NCI-H82 treated with DMSO at 0.1 percent for 48 hours (cell line): ENCODE data around the gene PRUNE1.

ENCODE experiments used
- DNase-seq: peaks from one replicate; lab custom pipeline; 2025; ENCODE audit not compliant: unreplicated experiment; lab: John Stamatoyannopoulos, UW

PRUNE1 gene

GRCh38 chr1:151005729-151006319, 2.4 kb upstream of the PRUNE1 start:
- no peak for DNase-seq

DNA sequence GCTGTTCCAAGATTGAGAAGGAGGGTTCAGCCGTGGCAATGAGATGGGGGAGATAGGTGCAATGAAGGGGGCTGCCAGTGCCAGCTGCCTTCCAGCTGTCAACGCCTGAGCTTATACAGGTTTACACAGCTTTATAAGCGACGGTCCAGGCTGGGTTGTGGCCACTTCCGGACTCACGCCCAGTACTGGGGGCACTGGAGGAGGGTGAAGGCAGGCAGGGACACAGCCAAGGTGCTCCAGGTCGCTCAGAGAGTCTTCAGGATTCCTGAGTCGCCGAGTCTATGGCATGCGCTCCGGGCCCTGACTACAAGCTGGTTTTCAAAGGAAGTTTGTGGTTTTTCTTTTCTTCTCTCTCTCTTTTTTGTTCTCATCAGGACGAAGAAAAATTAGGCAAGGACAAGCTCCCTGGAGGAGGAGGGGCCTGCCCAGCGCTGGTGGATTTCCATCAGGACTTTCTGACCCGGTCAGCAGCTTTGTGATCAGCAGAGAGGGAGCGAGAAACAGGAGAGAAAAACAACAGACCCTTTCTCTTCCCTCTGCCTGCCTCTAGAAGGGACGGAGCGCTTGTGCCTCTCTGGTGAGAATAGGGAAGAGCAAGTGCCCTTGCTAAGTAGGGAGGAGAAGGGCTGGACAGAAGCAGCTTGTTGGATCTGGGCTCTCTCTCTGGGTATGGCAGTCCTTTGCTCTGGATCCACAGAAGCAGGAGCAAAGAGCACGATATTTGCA, 1.8 kb upstream of the PRUNE1 start, which contains the start of gene MINDY1:
TSS of gene MINDY1 (minus strand) at position 576 of the 726 bp plus-strand sequence. CDS start 4,285 bp downstream, outside the sequence.
- peak; percentile 83 for DNase-seq

GRCh38 chr1:151007853-151008243, 401 bp upstream of the PRUNE1 start:
- no peak for DNase-seq

GRCh38 chr1:151009206-151009587, 948 bp downstream of the PRUNE1 start:
- DNase-seq: no peak

DNA sequence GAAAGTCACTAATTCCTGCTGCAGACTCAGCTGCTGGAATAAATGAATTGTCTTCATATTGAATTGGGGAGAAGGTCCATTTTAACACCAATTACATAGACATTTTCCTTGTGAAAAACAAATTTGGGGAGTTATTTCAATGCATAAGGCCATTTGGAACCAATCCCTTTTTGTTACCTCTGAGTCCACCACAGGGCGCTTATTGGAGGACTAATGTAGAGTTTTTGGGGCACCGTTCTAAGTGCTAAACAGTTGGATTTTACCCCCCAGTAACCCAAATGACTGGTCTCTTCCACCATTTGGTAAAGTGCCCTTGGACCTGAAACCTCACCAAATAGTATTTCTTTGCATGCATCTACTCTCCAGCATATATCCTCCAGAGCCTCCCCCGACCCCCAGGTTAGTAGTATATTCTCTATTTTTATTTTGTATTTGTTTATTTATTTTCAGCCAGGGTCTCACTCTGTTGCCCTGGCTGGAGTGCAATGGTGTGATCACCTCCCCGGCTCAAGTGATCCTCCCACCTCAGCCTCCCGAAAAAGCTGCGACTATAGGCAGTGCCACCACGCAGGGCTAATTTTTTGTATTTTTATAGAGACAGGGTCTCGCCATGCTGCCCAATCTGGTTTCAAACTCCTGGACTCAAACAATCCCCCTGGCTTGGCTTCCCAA, 1.6 kb downstream of the PRUNE1 start:
- no peak for DNase-seq

DNA sequence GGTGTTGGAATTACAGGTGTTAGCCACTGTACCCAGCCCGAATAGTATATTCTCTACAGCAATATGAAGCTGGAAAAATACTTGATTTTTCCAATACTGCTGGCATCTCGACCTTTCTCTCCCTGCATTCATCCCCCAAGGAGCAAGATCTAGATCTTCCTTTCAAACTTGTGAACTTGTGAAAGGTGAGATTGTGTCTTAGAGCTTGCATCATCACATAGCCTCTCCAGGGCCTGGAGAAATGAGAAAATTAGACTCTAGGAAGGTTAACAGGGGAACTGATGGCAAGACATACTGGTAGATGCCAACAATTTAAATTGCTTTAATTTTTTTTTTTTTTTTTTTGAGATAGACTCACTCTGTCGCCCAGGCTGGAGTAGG, 2.1 kb downstream of the PRUNE1 start:
- DNase-seq: no peak

DNA sequence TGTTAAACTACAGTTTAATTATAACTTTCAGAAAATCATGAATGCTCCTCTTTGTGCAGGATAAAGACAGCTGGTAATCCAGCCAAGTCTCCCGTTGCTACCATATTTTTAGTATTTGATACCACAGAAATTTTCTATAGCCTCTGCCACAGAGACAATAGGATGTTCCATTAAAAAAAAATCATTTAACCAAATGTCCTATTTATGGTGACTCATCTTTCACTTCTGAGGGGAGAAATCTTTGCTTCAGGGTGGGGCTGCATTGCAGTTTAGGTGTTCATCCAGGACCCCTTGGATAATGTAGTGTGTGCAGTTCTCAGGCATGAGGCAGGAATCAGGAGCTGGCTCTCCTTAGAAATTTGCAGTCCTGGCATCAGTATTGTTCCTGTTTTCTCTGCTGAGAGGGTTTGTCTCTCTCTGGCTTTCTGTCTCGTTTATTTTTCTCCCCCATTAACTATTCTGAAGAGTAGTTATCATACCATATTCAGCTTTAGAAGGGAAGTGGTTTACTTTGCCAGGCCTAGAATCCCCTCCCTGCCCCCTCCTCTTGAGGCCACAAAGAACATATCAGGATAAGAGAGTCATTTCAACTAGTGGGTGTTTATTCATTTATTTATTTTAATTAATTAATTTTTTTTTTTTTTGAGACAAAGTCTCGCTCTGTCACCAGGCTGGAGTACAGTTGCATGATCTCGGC, 3.1 kb downstream of the PRUNE1 start:
- DNase-seq: no peak

GRCh38 chr1:151012684-151013471, 4.6 kb downstream of the PRUNE1 start:
- no peak for DNase-seq

DNA sequence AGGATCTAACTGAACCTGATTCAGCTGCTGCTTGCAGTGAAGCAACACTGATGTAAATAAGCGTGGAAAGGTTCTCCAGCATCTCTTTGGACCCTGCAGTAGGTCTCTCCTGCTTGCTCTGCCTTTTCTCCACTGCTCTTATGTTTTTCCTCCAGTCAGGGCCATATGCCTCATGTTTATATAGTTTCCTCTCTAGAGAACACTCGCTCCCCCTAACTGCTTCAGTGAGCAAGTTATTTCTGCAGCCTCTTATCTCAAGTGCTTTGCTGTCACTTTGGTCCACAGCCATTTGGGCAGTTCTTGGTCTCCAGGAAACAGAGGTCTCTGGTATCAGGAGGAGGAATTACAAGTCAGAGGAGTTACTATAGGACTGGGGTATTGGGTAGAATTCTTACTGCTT, 5.3 kb downstream of the PRUNE1 start:
- no peak for DNase-seq

DNA sequence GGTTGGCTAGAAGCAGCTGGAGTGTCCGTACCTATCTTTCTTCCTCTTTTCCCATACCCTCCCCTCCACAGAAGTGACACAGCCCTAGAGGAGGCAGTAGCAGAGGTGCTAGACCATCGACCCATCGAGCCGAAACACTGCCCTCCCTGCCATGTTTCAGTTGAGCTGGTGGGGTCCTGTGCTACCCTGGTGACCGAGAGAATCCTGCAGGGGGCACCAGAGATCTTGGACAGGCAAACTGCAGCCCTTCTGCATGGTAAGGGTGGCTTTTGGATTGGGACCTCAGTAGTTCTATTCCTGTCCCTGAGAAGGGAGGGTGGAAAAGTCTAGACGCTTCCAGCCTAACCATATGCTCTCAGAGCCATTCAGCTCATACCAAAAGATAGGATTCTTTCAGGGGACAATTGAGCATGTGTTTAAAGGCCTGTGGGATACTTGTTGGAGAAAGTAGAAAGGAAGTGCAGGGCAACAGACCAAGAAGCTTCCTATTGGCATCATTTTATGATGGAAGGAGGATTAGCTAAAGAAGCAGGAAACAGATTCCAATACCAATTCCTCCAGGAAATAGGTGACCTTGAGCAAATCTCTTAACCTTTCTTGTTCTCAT, 16.4 kb downstream of the PRUNE1 start:
- peak; percentile 31 for DNase-seq

GRCh38 chr1:151026460-151026859, 18.2 kb downstream of the PRUNE1 start:
- DNase-seq: no peak

GRCh38 chr1:151032164-151032563, 23.9 kb downstream of the PRUNE1 start:
- DNase-seq: no peak

GRCh38 chr1:151035167-151035566, 26.9 kb downstream of the PRUNE1 start:
- DNase-seq: no peak

DNA sequence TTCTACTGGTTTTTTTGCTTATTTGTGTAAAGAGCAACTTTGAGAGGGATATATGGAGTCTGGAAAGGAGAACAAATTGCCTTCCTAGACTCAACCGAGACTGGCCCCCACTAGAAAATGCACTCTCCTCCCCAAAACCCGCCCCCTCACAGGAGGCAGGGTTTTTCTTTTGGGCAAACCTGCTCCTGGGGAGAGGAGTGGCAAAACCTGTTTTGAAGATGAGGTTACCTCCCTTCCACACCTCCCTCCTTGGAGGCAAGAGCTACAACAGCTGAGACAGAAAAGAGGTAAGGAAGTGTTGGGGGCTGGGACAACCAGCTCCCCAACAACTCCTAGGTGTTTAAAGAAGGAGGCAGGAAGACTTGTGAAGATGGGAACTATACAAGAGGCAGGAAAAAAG, 28.1 kb downstream of the PRUNE1 start, which contains the start of gene BNIPL:
TSS of gene BNIPL (plus strand) at position 231 of the 400 bp plus-strand sequence. CDS start at position 371, 140 bp downstream.
- DNase-seq: no peak

DNA sequence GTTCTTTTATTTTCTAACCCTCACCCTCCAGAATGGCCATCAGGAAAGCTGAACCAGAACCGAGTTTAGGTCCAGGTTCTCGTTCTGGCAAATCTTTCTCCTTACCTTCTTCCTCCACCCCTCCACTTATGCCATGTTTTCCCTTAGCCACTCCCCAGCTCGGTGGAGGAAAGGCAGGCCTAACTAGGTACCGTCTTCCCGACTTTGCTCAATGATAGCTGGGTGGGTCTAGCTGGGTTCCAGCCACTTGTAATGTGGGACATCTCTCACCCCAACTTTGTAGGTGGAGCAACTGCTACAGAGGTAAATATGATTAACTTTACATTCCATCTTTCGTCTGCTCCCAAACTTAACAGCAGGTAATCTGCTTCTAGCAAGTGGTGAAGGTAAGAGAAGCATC, 28.8 kb downstream of the PRUNE1 start:
- DNase-seq: no peak

GRCh38 chr1:151039521-151039920, 31.3 kb downstream of the PRUNE1 start:
- no peak for DNase-seq

GRCh38 chr1:151043163-151043562, 34.9 kb downstream of the PRUNE1 start:
- no peak for DNase-seq

DNA sequence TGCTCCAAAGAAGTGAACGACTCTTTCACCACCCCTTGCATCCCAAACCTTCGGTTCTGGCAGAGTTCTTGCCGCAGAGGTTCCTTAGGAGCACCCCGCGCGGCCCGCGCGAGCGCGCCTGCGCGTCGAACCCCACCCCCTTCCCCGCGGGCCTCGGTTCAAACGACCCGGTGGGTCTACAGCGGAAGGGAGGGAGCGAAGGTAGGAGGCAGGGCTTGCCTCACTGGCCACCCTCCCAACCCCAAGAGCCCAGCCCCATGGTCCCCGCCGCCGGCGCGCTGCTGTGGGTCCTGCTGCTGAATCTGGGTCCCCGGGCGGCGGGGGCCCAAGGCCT, 39.3 kb downstream of the PRUNE1 start, which contains the start of gene C1orf56:
TSS of gene C1orf56 (plus strand) at position 161 of the 334 bp plus-strand sequence. CDS start at position 258, 97 bp downstream.
- peak; percentile 59 for DNase-seq

GRCh38 chr1:151047925-151048644, 39.8 kb downstream of the PRUNE1 start:
- peak; percentile 46 for DNase-seq

DNA sequence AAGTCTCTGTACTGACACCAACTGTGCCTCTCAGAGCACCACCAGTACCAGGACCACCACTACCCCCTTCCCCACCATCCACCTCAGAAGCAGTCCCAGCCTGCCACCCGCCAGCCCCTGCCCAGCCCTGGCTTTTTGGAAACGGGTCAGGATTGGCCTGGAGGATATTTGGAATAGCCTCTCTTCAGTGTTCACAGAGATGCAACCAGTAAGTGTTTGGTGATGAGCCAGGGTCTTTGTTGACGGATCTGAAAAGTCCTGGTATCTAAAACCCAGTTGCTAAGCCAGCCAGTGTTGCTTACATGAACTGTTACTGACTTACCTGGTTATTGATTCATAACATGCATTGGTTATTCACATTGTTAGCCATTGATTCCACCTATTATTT, 40.4 kb downstream of the PRUNE1 start:
- DNase-seq: no peak
